Mucosa of descending colon (tissue), 3 donors: Measurements from ENCODE around the gene GTF2H4. TPM values are rescaled to one million over a fixed set of nuclear protein-coding genes. Genes with fewer than 3 reads are reported as not detected.
A peak's percentile ranks its signal among the peaks of the same experiment; 100 is the strongest.

Source experiments
- ATAC-seq: fragments of 200-7000 bp; cut with Tn5 transposase; one replicate; pipeline ENCODE4 v1.9.1; 2020; ENCODE audit warnings: mild to moderate bottlenecking, moderate library complexity
- DNase-seq, 3 donors: peaks; one replicate each; pipeline ENCODE4 v3.0.0-alpha.2; 2020
- H3K36me3 ChIP-seq: fragments of 200-600 bp; one replicate; pipeline ENCODE4 v1.8.0; 2021; ENCODE audit warnings: low read depth, mild to moderate bottlenecking
- H3K4me1 ChIP-seq: fragments of 200-600 bp; one replicate; pipeline ENCODE4 v1.8.0; 2021; ENCODE audit warnings: low read depth, mild to moderate bottlenecking
- H3K4me3 ChIP-seq: fragments of 200-600 bp; one replicate; pipeline ENCODE4 v1.8.0; 2021; ENCODE audit warnings: mild to moderate bottlenecking
- H3K9me3 ChIP-seq: fragments of 200-600 bp; one replicate; pipeline ENCODE4 v1.8.0; 2021; ENCODE audit warnings: mild to moderate bottlenecking
- intact Hi-C, 2 donors: fragments of 100-400 bp; cut with DNase I in 1 of 2; cut with micrococcal nuclease in 1 of 2; formaldehyde crosslinking; loops; one replicate each; pipeline versions ENCODE4 v1.11.0 to v1.11.1; 2022; cut with DNase I, micrococcal nuclease
- total RNA-seq, 3 donors: library from RNA; stranded (reverse); fragmentation: NEBNext Ultra II Directional in 2 of 3; extraction: Animal tissue kit (Norgen Biotek cat#: 25700) in 2 of 3; gene quantifications; one replicate each; pipeline versions ENCODE4 v1.2.1 to v1.2.4, GENCODE V29; 2021 to 2023
- TF ChIP-seq, protein P1 (sequence below): fragments of 200-600 bp; IDR thresholded peaks from one replicate; pipeline ENCODE4 v1.8.0; 2022; ENCODE audit warnings: antibody characterized with exemption, mild to moderate bottlenecking
- donor health status: DM: no; HTN: no; CAD: no; lungs with moderate emphysema.
- donor health status: DM: no; HTN: no; CAD: no.
- donor health status: DM: no; HTN: yes; CAD: no.

GTF2H4 gene
- total RNA-seq, 3 donors from 2014 or later: 17.0 to 25.3 (median 25.0) TPM

DNA sequence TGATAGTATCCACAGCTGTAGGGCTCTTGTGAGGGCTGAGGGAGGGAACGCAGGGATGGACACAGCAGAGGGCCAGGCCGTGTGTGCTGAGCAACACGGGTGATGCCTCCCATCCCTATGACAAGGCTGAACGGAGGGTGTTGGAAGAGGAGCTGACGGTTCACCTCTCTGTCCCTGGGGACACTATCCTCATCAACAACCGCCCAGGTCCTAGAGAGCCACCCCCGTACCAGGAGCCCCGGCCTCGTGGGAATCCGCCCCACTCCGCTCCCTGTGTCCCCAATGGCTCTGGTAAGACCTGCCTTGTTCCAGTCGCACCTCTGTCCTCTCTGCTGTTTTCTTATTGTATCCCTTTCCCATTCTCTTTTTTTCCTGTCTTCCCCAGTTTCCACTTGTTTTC, 13.6 kb upstream of the GTF2H4 start:
- Histone ChIP-seq H3K36me3 (peaks cover 17% of the 10 kb centered on the region), H3K9me3 (no peaks in the 10 kb centered on the region), H3K4me3 (no peak overlapping the region), H3K4me1 (no peaks in the 10 kb centered on the region)
- intact Hi-C loops: no loop called here
- TF ChIP-seq, protein P1, sequence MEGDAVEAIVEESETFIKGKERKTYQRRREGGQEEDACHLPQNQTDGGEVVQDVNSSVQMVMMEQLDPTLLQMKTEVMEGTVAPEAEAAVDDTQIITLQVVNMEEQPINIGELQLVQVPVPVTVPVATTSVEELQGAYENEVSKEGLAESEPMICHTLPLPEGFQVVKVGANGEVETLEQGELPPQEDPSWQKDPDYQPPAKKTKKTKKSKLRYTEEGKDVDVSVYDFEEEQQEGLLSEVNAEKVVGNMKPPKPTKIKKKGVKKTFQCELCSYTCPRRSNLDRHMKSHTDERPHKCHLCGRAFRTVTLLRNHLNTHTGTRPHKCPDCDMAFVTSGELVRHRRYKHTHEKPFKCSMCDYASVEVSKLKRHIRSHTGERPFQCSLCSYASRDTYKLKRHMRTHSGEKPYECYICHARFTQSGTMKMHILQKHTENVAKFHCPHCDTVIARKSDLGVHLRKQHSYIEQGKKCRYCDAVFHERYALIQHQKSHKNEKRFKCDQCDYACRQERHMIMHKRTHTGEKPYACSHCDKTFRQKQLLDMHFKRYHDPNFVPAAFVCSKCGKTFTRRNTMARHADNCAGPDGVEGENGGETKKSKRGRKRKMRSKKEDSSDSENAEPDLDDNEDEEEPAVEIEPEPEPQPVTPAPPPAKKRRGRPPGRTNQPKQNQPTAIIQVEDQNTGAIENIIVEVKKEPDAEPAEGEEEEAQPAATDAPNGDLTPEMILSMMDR: no peak
- ATAC-seq (no peak), DNase-seq (no peak)

DNA sequence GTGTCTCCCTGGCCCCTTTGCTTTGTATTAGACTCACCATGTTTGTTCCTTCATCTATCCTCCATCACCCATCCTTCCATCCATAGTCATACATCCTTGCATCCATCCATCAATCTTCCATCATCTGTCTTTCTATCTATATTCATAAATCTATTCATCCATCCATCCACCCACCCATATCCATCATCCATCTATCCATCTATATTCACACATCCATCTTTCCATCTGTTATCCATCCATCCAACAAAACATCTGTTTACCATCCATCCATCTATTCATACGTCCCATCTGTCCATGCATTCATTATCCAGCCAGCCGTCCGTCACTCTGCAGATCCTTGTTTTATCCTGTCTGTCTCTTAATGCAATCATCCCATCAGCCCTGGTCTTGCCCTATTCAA, 13.1 kb upstream of the GTF2H4 start:
- intact Hi-C loops: no loop called here
- H3K36me3 ChIP-seq: peaks cover 17% of the 10 kb centered on the region
- no peak for DNase-seq
- no peak overlapping the region for H3K4me3 ChIP-seq
- TF ChIP-seq, protein P1: no peak
- no peak for ATAC-seq
- H3K9me3 ChIP-seq: no peaks in the 10 kb centered on the region
- H3K4me1 ChIP-seq: no peaks in the 10 kb centered on the region

DNA sequence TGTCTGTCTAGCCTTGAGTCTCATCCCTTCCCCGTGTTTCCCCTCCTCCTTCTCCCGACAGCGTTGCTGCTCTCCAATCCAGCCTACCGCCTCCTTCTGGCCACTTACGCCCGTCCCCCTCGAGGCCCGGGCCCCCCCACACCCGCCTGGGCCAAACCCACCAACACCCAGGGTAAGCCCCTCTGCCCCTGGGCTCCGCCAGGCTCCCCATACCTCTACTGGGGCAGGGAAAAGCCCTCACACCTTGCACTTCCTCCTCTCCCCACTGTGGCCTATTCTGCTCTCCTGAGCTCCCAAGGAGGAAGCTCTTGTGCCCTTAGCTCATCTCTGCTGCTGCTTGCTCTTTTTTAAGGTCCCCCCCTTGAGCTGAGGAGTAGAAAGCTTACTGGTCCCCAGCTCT, 12.7 kb upstream of the GTF2H4 start:
- H3K4me3 ChIP-seq: no peak overlapping the region
- peaks cover 17% of the 10 kb centered on the region for H3K36me3 ChIP-seq
- DNase-seq (no peak), ATAC-seq (no peak)
- no peaks in the 10 kb centered on the region for H3K4me1 ChIP-seq
- no peaks in the 10 kb centered on the region for H3K9me3 ChIP-seq
- intact Hi-C loops: no loop called here
- TF ChIP-seq, protein P1: no peak

DNA sequence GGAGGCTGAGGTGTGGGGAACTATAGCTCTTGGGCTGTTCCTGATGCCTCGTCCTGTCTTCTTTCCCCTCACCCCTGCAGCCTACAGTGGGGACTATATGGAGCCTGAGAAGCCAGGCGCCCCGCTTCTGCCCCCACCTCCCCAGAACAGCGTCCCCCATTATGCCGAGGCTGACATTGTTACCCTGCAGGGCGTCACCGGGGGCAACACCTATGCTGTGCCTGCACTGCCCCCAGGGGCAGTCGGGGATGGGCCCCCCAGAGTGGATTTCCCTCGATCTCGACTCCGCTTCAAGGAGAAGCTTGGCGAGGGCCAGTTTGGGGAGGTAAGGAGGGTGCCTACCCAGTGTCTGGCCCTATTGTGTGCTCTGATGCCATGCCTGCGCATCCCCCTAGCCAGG, 11.5 kb upstream of the GTF2H4 start:
- H3K36me3 ChIP-seq: peaks cover 17% of the 10 kb centered on the region
- no peaks in the 10 kb centered on the region for H3K9me3 ChIP-seq
- no peak overlapping the region for H3K4me3 ChIP-seq
- H3K4me1 ChIP-seq: no peaks in the 10 kb centered on the region
- DNase-seq (peak in 1 of 3 donors; percentile 21), ATAC-seq (no peak)
- TF ChIP-seq, protein P1: no peak
- intact Hi-C loops: no loop called here

DNA sequence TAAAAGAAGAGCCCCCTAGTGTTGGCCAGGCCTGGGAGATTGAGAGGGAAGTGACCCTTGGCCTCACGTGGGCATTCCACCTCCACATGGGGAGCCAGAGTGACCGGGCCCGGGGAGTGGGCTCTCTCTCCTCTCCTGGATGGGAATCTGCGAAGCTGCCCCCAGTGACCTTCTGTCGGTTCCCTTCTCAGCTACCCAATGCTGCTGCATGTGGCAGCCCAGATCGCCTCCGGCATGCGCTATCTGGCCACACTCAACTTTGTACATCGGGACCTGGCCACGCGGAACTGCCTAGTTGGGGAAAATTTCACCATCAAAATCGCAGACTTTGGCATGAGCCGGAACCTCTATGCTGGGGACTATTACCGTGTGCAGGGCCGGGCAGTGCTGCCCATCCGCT, 10.1 kb upstream of the GTF2H4 start:
- peaks cover 13% of the 10 kb centered on the region for H3K36me3 ChIP-seq
- H3K4me1 ChIP-seq: no peaks in the 10 kb centered on the region
- no peaks in the 10 kb centered on the region for H3K9me3 ChIP-seq
- ATAC-seq (no peak), DNase-seq (peak in 1 of 3 donors; percentile 13)
- intact Hi-C loops: no loop called here
- TF ChIP-seq, protein P1: no peak
- no peak overlapping the region for H3K4me3 ChIP-seq

DNA sequence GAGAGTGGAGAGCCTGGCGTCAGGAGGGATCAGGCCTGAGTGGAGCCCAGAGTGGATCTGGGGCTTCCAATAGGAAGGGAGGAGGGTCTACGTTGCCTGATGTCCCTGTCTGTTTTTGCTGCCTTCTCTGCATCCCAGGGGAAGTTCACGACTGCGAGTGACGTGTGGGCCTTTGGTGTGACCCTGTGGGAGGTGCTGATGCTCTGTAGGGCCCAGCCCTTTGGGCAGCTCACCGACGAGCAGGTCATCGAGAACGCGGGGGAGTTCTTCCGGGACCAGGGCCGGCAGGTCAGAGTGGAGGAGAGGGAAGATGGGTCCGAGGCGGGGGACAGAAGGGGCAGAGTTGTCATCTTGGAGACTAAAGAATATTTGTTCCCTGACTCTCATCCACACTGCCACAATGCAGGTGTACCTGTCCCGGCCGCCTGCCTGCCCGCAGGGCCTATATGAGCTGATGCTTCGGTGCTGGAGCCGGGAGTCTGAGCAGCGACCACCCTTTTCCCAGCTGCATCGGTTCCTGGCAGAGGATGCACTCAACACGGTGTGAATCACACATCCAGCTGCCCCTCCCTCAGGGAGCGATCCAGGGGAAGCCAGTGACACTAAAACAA, 9.2 kb upstream of the GTF2H4 start:
- intact Hi-C loops: no loop called here
- H3K36me3 ChIP-seq: peaks cover 5% of the 10 kb centered on the region

More for the DNA sequence above, 9.2 kb upstream of the GTF2H4 start:
- ATAC-seq: no peak
- TF ChIP-seq, protein P1: no peak
- Histone ChIP-seq H3K4me3 (no peak overlapping the region), H3K9me3 (no peaks in the 10 kb centered on the region), H3K4me1 (no peaks in the 10 kb centered on the region)
- DNase-seq: peak in 1 of 3 donors; percentile 32
